Osteocyte (in vitro differentiated cells): ENCODE results near the gene MOK. TPM values are rescaled to one million over a fixed set of nuclear protein-coding genes. Genes with fewer than 3 reads are reported as not detected.
A peak's percentile ranks its signal among the peaks of the same experiment; 100 is the strongest.

Experiments used
- DNase-seq: peaks from one replicate; pipeline ENCODE4 v3.0.0; 2021; ENCODE audit warnings: mixed read lengths; ENCODE audit not compliant: unreplicated experiment; ENCODE audit errors: extremely low spot score
- H3K27ac Mint-ChIP-seq: one replicate; pipeline ENCODE4 v1.8.0; 2021; ENCODE audit warnings: mild to moderate bottlenecking, mixed read lengths; ENCODE audit not compliant: unreplicated experiment
- H3K27me3 Mint-ChIP-seq: one replicate; pipeline ENCODE4 v1.8.0; 2021; ENCODE audit warnings: mixed read lengths; ENCODE audit not compliant: unreplicated experiment
- H3K36me3 Mint-ChIP-seq: one replicate; pipeline ENCODE4 v1.8.0; 2021; ENCODE audit warnings: mixed read lengths; ENCODE audit not compliant: unreplicated experiment
- H3K4me1 Mint-ChIP-seq: one replicate; pipeline ENCODE4 v1.8.0; 2021; ENCODE audit warnings: mixed read lengths; ENCODE audit not compliant: unreplicated experiment
- H3K4me3 Mint-ChIP-seq: one replicate; pipeline ENCODE4 v1.8.0; 2021; ENCODE audit warnings: mild to moderate bottlenecking, moderate library complexity, mixed read lengths; ENCODE audit not compliant: unreplicated experiment
- H3K9me3 Mint-ChIP-seq: one replicate; pipeline ENCODE4 v1.8.0; 2021; ENCODE audit warnings: mixed read lengths; ENCODE audit not compliant: unreplicated experiment
- total RNA-seq: library from RNA; stranded (reverse); gene quantifications from 2 replicates; pipeline ENCODE4 v1.2.1, GENCODE V29; 2021
- TF ChIP-seq, protein P1 (sequence below): fragments of 200-600 bp; sonication (generic); IDR thresholded peaks from 2 replicates; pipeline ENCODE4 v1.5.0; 2021; ENCODE audit warnings: antibody characterized with exemption, mild to moderate bottlenecking, moderate library complexity

Gene MOK
- total RNA-seq, 1 donor from 2014 or later: 9.5 TPM

DNA sequence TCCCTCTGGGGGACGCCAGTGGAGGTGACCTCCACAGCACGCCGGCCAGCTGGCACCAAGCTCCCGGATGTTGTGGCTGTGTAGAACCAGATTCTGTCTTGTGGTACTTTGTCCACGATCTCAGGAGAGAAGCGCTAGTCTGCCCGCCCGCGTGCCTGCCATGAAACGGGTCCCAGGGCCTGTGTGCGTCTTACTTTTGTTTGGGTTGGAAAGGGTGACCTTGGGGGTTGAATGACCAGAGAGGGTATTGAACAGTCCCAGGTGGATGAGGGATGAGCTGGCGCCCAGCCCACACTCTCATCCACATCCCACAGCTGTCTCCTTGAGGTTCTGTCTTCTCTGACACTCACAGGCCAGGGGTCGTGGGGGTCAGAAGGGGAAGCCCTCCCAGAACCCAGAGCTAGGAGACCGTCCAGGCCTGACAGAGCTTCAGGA lies 87.0 kb downstream of the MOK start:
- Mint-ChIP-seq H3K27ac (no peak overlapping the region), H3K36me3 (no peaks in the 10 kb centered on the region), H3K9me3 (no peaks in the 10 kb centered on the region), H3K27me3 (no peaks in the 10 kb centered on the region), H3K4me1 (peaks cover 6% of the 10 kb centered on the region), H3K4me3 (no peak overlapping the region)
- TF ChIP-seq, protein P1, sequence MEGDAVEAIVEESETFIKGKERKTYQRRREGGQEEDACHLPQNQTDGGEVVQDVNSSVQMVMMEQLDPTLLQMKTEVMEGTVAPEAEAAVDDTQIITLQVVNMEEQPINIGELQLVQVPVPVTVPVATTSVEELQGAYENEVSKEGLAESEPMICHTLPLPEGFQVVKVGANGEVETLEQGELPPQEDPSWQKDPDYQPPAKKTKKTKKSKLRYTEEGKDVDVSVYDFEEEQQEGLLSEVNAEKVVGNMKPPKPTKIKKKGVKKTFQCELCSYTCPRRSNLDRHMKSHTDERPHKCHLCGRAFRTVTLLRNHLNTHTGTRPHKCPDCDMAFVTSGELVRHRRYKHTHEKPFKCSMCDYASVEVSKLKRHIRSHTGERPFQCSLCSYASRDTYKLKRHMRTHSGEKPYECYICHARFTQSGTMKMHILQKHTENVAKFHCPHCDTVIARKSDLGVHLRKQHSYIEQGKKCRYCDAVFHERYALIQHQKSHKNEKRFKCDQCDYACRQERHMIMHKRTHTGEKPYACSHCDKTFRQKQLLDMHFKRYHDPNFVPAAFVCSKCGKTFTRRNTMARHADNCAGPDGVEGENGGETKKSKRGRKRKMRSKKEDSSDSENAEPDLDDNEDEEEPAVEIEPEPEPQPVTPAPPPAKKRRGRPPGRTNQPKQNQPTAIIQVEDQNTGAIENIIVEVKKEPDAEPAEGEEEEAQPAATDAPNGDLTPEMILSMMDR: no peak
- no peak for DNase-seq

DNA sequence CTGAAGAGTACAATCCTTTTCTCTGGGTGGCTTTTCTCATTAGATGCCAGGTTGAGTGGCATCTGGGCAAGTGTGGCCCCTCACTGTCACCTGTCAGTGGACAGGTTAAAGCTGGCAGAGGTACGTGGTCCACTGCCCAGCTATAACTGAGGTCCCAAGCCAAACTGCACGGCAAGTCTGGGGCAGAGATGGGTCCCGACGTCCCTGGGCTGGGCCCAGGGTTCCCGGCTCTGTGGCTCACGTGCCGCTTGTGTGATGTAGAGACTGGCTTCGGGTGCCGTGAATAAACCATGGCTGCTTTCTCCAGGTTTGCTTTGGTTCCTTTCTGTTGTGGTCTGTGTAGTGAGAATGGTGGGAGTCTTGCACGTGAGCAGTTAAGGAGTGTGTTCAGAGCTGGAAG lies 87.6 kb downstream of the MOK start:
- DNase-seq: no peak
- Mint-ChIP-seq H3K4me1 (peaks cover 6% of the 10 kb centered on the region), H3K36me3 (no peaks in the 10 kb centered on the region), H3K4me3 (no peak overlapping the region), H3K27ac (no peak overlapping the region), H3K9me3 (no peaks in the 10 kb centered on the region), H3K27me3 (no peaks in the 10 kb centered on the region)
- TF ChIP-seq, protein P1: no peak

DNA sequence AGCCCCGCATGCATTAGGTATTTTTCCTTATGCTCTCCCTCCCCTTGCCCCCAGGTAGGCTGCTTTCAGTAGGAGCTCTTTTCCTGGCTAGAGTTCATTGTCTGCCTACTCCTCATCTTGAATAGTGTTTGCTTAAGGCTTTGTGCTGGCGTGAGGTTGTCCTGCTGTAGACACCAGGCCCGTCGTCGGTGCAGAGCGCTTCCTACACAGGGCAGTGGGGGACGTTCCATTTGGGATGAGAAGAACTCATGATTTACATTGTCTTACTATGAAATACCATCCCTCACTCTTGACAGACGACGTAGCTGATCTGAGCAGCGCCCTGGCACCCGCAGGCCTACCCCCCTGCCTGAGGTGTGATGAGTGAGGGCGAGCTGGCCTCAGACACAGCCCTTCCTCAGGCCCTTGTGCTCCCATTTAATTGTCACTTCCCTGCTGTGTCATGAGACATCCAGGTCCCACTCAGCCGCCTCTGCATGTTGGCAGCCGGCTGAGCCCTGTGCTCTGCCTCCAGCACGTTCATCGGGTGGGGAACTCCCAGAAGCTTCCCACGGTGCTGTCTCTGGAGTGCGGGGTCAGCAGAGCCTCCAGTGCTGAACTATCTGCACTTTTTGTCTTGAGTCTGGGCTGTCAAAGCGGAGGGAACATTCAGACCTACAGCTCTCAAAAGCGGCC lies 89.3 kb downstream of the MOK start:
- Mint-ChIP-seq H3K36me3 (no peaks in the 10 kb centered on the region), H3K27me3 (no peaks in the 10 kb centered on the region), H3K9me3 (no peaks in the 10 kb centered on the region), H3K4me3 (no peak overlapping the region), H3K4me1 (peaks cover 4% of the 10 kb centered on the region), H3K27ac (no peak overlapping the region)
- DNase-seq: no peak
- TF ChIP-seq, protein P1: no peak

DNA sequence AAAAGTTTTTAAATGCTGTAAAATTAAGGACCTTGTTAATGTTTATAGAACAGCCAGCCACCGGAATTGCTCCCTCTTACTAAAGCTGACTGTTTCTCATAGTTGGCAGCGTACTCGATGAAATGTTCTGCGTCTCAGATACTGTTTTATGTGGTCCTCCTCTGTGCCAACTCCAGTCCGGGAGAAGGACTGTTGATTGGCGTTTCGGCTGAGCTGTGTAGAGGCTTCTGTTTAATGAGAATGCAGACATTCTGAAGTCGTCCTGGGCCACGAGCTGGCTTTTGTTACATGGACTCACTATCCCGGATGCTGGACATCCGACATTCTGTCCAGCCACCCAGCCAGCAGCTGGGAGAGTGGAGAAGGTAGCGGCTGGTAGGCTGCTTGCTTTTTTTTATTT lies 89.9 kb downstream of the MOK start:
- no peak for DNase-seq
- H3K4me1 Mint-ChIP-seq: peaks cover 4% of the 10 kb centered on the region
- H3K9me3 Mint-ChIP-seq: no peaks in the 10 kb centered on the region
- peaks cover 2% of the 10 kb centered on the region for H3K36me3 Mint-ChIP-seq
- H3K4me3 Mint-ChIP-seq: no peak overlapping the region
- no peaks in the 10 kb centered on the region for H3K27me3 Mint-ChIP-seq
- H3K27ac Mint-ChIP-seq: no peak overlapping the region
- TF ChIP-seq, protein P1: no peak

DNA sequence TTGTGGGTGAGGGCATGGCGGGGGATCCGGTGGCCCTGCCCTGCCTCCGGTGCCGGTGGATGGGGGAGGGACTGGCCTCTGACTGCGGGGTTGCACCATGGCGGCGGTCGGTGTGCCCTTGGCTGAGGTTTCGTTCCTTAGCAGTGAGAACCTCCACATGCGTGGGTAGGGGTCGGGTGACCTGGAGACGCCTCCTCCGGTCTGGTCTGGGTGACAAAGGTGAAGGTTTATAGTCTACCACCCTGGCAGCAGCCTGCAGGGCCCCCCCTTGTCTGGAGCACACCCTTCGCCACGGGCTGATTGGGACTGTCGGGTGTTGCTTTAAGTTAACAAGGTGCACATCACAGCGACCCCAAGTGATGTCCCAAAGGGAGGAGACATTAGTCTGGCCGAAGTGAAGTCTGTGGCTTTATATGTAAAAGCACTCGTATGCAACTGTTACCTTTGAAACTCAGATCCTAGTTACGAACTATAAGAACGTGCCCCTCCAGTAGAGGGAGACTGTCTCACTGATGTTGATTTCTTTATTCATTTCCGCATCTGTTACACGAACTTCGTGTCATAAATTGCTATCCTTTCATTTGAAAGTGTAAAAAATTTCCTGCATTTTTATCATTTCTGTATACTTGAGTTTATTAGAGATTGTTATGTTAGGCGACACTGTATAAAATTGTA lies 90.8 kb downstream of the MOK start:
- no peaks in the 10 kb centered on the region for H3K9me3 Mint-ChIP-seq
- no peak for DNase-seq
- TF ChIP-seq, protein P1: peak; percentile 11
- no peak overlapping the region for H3K27ac Mint-ChIP-seq
- H3K4me3 Mint-ChIP-seq: no peak overlapping the region
- H3K4me1 Mint-ChIP-seq: peaks cover 4% of the 10 kb centered on the region
- H3K36me3 Mint-ChIP-seq: peaks cover 11% of the 10 kb centered on the region
- no peaks in the 10 kb centered on the region for H3K27me3 Mint-ChIP-seq
